ENCODE measurements around the gene EPRS1. TPM values are rescaled to one million over a fixed set of nuclear protein-coding genes. Genes with fewer than 3 reads are reported as not detected.

EPRS1 gene
- polyA plus RNA-seq, 2 of the 4 experiments (the other 2 are of a cell fraction) = 69.4 to 113 TPM

GRCh38 chr1:220067269-220068204 lies 21.2 kb upstream of the EPRS1 start:
- Histone ChIP-seq H3K9me3 (no peaks in the 10 kb centered on the region), H3K4me1 (no peaks in the 10 kb centered on the region), H3K4me3 (no peak overlapping the region), H3K27ac (no peak overlapping the region), H3K4me2 (no peak overlapping the region)
- peak; percentile 59 for FAIRE-seq
- ChIA-PET CTCF (interaction anchor here (0.7 kb wide), 1 partner anchor 15 kb away, joined by 3 read pairs; no protein-coding TSS in a partner anchor), POLR2A (interaction anchor here (0.7 kb wide), 1 partner anchor 10 kb away, joined by 3 read pairs; no protein-coding TSS in a partner anchor)
- TF ChIP-seq NPAS2 (CRISPR knock-in tag; IDR thresholded peaks at IDR 0.05; ENCODE audit: borderline replicate concordance) (no peak), FOSL2 (IDR thresholded peaks at IDR 0.05) (no peak), FOSL2 (CRISPR knock-in tag; IDR thresholded peaks at IDR 0.05) (peak; percentile 85)
- 87% methylated on average over 3 of the region's 3 CpGs for WGBS (ENCODE audit: missing lambda C conversion rate)
- no peak for DNase-seq (ENCODE audit: low read depth in 1 of 2, low spot score in 1 of 2)
- ATAC-seq = no peak

DNA sequence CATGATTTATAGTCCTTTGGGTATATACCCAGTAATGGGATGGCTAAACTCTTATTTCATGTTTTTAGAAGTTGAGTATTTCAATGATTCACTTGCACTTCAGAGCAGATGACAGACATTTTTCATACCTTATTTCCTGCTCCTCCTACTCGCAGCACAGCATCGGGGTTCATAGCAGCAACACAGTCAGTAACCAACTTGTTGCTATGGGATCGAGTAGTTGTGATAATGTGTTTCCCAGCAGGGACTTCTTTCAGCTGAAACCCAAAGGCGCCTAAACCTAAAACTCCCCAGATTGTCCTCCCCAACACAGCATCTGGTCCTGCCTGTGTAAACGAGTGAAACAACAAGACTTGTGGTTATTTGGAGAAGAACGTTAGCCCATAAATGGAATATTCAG lies 16.3 kb upstream of the EPRS1 start:
- 93% methylated on average over 6 of the region's 6 CpGs for WGBS (ENCODE audit: missing lambda C conversion rate)
- TF ChIP-seq MAX (IDR thresholded peaks at IDR 0.05) (no peak), EP300 (IDR thresholded peaks at IDR 0.05) (no peak), KDM1A (IDR thresholded peaks at IDR 0.05; ENCODE audit: low read depth) (no peak), POLR2AphosphoS2 (conservative IDR thresholded peaks at IDR 0.05; ENCODE audit: low read length) (no peak), EHF (CRISPR knock-in tag; IDR thresholded peaks at IDR 0.05) (no peak), ZC3H11A (IDR thresholded peaks at IDR 0.05) (no peak), HEYL (CRISPR knock-in tag; IDR thresholded peaks at IDR 0.05) (no peak), SMC3 (IDR thresholded peaks at IDR 0.05) (no peak), CBX8 (IDR thresholded peaks at IDR 0.05) (no peak), ELK1 (IDR thresholded peaks at IDR 0.05; ENCODE audit: low read depth, low read length) (no peak), FOSB (CRISPR knock-in tag; IDR thresholded peaks at IDR 0.05) (no peak)
- FAIRE-seq (no peak), DNase-seq (ENCODE audit: low read depth in 1 of 2, low spot score in 1 of 2) (no peak), ATAC-seq (no peak)
- no peak overlapping the region for H3K27ac ChIP-seq
- H3K9me3 ChIP-seq = no peaks in the 10 kb centered on the region
- POLR2A ChIA-PET = no interaction called here
- H3K4me1 ChIP-seq = no peaks in the 10 kb centered on the region
- H3K4me2 ChIP-seq = no peak overlapping the region
- CTCF ChIA-PET = no interaction called here
- H3K4me3 ChIP-seq = no peak overlapping the region

DNA sequence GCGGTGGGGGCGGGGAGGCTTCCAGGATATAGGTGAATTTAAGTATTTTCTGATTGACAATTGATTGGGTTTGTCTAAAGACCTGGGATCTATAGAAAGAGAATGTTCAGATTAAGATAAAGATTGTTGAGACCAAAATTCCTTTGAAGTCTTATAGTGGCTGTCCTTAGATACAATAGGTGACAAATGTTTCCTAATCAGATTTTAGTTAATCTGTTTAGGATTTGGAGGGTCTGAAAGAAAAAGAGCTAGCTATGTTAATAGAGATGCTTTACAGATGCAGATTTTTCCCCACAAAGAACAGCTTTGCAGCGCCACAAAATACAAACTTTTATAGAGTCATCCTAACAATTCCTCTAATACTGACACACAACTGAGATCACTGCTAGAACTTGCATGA lies 14.6 kb upstream of the EPRS1 start:
- CTCF ChIA-PET = no interaction called here
- DNase-seq (ENCODE audit: low read depth in 1 of 2, low spot score in 1 of 2) = no peak

More for the DNA sequence above, 14.6 kb upstream of the EPRS1 start:
- no peak overlapping the region for H3K4me2 ChIP-seq
- POLR2A ChIA-PET = no interaction called here
- no peak overlapping the region for H3K27ac ChIP-seq
- ATAC-seq (no peak), FAIRE-seq (no peak)
- H3K4me3 ChIP-seq = no peak overlapping the region
- WGBS (ENCODE audit: missing lambda C conversion rate) = 97% methylated on average over 3 of the region's 3 CpGs
- no peaks in the 10 kb centered on the region for H3K4me1 ChIP-seq
- TF ChIP-seq RAD21 (conservative IDR thresholded peaks at IDR 0.05 in 1 of 2, IDR thresholded peaks at IDR 0.05 in 1 of 2) = no peak
- TF ChIP-seq MYC (IDR thresholded peaks at IDR 0.05; ENCODE audit: borderline replicate concordance, low read length) = no peak
- TF ChIP-seq E2F6 (IDR thresholded peaks at IDR 0.05; ENCODE audit: borderline replicate concordance, low read depth) = no peak
- TF ChIP-seq KDM1A (IDR thresholded peaks at IDR 0.05; ENCODE audit: low read depth) = no peak
- TF ChIP-seq NR3C1 (IDR thresholded peaks at IDR 0.05) = no peak
- TF ChIP-seq PHF8 (IDR thresholded peaks at IDR 0.05; ENCODE audit: borderline replicate concordance, low read depth) = no peak
- no peak for TF ChIP-seq FOSL2 (IDR thresholded peaks at IDR 0.05)
- TF ChIP-seq FOSL2 (CRISPR knock-in tag; IDR thresholded peaks at IDR 0.05) = no peak
- TF ChIP-seq BCL3 (IDR thresholded peaks at IDR 0.05) = no peak
- no peak for TF ChIP-seq TP53 (CRISPR knock-in tag; IDR thresholded peaks at IDR 0.05)
- TF ChIP-seq FOSB (CRISPR knock-in tag; IDR thresholded peaks at IDR 0.05) = no peak
- TF ChIP-seq HDAC2 (IDR thresholded peaks at IDR 0.05) = no peak
- no peak for TF ChIP-seq EHF (CRISPR knock-in tag; IDR thresholded peaks at IDR 0.05)
- H3K9me3 ChIP-seq = no peaks in the 10 kb centered on the region

Data from A549 (cell line).